Measurements from ENCODE around the gene GLOD4.
"Not testable (repeated sequence)": the region's sequence is repeated elsewhere in the genome, so short reads cannot be mapped to it uniquely, and the experiment has no call there.

The GLOD4 gene

GRCh38 chr17:773016-773415 lies 9.1 kb downstream of the GLOD4 start:
- DNase-seq = no peak

- no peak for DNase-seq
Measured at GRCh38 chr17:767076-767475, 15.0 kb downstream of the GLOD4 start.

DNA sequence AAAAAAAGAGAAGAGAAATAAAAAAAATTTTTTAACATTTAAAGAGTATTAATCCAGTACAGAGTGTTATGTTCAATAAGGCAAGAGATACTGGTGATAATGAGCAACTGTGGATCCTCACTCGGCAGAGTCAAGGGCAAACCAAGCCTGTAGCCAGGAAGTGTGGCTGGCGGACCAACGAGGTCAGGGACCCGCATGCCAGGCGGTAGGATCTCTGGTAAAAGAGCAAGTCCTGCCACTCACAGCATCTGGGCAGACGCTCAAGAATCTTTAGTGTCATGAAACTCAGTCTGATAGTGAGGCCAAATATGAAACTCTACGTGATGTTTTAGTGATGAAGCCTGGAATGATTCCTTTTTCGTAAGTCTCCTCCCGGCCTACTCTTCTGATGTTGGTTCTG lies 21.7 kb downstream of the GLOD4 start:
- no peak for DNase-seq

DNA sequence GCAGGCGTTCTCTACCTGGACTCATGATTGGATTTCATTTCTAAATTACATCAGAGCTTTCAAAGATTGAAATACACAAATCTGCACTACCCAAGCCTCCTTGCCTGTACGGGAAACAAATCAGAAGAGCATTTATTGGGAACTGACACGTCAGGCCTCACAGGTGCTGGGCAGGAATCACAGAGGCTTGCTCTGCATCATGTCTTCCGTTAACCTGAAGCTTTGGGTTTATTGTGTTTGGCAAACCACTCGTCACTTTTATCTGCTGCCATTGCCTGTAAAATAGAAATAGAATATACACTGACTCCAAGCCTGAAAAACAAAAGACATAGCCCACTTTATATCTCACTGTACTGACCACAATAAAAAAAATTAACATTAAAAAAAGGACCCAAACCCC lies 22.1 kb downstream of the GLOD4 start:
- DNase-seq = no peak

- not testable (repeated sequence) for DNase-seq
Measured at GRCh38 chr17:756010-756567, 26.0 kb downstream of the GLOD4 start.

DNA sequence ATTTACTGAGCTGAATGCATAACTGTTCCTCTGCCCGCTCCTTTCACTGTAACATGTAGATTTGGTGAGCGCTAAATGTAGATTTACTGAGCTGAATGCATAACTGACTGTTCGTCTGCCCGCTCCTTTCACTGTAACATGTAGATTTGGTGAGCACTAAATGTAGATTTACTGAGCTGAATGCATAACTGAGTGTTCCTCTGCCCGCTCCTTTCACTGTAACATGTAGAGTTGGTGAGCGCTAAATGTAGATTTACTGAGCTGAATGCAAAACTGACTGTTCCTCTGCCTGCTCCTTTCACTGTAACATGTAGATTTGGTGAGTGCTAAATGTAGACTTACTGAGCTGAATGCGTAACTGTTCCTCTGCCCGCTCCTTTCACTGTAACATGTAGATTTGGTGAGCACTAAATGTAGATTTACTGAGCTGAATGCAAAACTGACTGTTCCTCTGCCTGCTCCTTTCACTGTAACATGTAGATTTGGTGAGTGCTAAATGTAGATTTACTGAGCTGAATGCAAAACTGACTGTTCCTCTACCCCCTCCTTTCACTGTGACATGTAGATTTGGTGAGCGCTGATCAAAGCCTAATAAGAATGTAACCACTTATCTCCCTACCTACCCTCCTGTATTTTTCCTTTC lies 26.6 kb downstream of the GLOD4 start:
- not testable (repeated sequence) for DNase-seq

DNA sequence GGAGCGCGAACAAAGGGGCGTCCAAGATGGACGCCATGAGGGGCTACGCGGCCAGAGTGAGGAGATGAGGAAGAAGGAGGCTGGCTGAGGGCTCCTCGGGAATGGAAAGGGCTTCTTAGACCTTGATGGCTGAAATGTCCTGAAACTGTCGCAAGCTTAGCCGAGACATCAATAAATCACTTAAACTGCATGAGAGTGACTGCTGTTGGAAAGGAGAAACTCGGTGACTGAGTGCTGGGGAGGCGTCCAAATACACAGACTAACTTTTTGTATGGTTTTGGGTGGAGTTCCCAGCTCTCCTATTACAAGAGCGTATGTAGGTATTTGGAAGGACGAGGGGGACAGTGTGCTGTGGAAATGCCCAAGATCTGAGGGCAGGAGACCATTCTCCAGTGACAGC lies 28.7 kb downstream of the GLOD4 start:
- DNase-seq = no peak

DNA sequence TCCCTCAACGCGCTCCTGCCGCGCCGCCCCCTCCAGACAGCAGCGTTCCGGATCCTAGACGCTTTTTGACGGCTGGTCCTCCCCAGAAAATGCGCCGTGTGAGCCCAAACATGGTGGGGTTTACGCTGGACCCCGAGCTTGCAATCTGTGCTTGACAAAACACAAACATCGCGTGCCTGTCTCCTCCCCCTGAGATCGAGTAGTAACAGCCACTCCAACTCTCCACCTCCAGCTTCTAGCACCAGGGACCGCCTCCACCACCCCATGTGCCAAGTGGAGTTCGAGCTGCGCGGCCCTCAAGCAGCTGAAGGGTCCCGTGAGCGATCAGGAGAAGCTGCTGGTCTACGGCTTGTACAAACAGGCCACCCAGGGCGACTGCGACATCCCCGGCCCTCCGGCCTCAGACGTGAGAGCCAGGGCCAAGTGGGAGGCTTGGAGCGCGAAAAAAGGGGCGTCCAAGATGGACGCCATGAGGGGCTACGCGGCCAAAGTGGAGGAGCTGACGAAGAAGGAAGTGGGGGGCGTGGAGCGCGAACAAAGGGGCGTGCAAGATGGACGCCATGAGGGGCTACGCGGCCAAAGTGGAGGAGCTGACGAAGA lies 29.4 kb downstream of the GLOD4 start:
- DNase-seq = no peak

- peak; percentile 66 for DNase-seq
Measured at GRCh38 chr17:752002-752619, 30.0 kb downstream of the GLOD4 start, which contains the start of gene GEMIN4. Gene GEMIN4, minus strand, starts transcription at chr17:752264. Its CDS starts 122 bp downstream, at chr17:752142.

DNA sequence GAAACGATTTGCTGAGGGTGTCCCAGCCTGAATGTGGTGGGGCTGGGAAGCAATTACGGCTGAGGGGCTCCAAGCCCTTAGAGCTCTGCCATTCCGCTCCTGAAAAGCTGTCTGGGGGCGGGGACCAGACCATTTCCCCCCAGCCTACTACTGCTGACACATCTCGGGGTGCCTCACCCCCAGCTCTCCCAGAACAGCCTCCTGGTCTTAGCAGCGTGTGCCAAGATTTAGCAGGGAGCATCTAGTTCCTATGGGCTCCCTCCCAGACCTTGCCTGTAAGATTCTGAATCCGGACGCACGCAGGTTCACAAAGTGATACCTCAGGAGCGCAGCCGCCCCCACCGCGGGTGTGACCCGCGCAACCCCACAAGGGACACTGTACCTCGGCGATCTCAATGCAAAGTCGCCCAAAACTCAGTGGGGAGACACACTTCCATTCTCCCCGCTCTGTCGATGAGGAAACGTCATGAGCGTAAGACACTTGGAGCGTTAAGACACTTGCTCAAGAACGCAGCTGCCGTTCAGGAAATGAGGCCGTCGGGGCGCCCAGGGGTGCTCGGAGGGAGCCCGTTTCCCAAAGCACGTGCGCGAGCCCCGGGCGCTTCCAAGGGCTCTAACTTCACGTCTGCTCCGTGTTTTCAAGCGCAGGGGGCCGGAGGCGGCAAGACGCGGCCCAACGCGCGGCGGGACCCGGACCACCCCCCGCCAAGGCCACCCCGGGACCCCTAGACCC lies 30.6 kb downstream of the GLOD4 start:
- no peak for DNase-seq

- DNase-seq = no peak
Measured at GRCh38 chr17:750431-751037, 31.5 kb downstream of the GLOD4 start.

- DNase-seq = not testable (repeated sequence)
Measured at GRCh38 chr17:749359-749758, 32.7 kb downstream of the GLOD4 start.

DNA sequence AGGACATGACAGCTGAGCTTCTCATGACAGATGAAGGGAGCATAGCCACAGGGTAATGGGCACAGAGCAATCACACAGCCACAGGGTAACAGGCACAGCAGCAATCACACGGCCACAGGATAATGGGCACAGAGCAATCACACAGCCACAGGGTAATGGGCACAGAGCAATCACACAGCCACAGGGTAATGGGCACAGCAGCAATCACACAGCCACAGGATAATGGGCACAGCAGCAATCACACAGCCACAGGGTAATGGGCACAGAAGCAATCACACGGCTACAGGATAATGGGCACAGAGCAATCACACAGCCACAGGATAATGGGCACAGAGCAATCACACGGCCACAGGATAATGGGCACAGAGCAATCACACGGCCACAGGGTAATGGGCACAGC lies 33.5 kb downstream of the GLOD4 start:
- not testable (repeated sequence) for DNase-seq

DNA sequence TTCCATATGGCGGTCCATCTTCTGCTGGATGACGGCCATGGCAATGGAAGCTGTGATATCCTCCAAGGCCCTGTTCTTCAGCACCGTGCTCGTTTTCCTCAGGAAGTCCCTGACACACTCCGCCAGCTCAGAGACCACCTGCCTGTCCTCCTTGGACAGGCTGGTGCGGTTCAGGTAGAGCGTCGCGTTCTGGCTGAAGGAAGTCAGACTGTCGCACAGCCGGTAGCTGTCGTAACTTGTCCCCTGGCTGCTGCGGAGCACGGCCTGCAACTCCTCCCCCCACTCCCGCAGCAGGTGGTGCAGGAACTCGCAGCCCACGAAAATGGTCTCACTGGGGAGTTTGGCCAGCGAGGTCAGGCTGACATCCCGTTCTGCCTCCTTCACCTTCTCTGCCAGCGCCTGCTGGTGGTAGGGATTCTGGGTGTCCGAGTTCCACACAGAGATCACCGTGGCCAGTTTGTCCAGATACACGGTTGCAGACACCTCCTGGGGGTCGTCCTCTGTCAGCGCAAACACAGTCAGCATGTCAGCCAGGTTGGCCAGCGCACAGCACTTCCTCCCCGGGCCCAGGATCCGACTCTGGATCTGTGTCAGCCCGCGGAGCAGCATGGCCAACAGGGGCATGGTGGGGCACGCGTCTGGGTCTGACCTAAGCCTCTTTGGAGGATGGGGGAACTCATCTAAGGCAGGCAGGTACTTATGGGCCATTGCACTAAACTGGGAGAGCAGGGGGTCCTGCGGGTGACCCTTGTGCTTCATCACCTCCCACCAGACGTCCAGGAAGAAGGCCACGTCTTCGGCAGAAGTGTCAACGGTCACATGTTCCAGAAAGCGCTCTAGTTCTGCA lies 35.1 kb downstream of the GLOD4 start:
- no peak for DNase-seq

DNA sequence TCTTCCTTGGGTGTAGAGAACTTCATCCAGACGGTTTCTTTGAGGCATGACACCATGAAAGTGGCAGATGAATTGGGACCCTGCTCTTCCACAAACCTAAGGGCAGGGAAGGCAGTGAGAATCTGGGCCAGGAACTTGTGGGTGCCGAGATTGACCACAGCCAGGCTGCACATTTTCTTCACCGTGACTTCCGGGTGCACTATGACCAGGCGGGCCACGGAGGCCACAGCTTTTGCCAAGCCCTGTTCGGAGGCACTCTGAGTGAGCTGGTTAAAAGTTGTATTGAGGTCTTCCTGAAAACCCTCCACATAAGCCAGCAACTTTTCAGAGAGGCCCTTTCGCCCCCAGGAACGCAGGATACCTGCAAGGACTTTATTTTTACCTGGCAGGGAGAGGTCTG lies 35.9 kb downstream of the GLOD4 start:
- DNase-seq = no peak

DNA sequence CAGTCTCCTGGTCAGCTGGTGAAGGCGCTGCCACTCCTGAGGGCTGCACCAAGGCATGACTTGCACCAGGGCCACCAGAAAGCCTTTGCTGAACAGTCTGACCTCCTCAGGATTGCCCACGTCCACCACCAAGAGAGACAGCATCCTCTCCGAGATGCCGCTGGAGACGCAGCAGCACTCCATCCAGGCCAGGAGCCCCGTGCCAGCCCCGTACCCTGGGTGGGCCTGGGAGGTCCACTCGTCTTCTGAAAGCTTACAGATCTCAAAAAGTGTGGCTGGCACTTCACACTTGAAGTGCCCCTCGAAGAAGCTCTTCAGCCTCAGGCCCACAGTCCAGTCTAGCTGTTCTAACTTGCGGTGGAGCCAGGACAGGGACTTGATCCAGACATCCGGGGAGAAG lies 36.7 kb downstream of the GLOD4 start:
- no peak for DNase-seq

DNA sequence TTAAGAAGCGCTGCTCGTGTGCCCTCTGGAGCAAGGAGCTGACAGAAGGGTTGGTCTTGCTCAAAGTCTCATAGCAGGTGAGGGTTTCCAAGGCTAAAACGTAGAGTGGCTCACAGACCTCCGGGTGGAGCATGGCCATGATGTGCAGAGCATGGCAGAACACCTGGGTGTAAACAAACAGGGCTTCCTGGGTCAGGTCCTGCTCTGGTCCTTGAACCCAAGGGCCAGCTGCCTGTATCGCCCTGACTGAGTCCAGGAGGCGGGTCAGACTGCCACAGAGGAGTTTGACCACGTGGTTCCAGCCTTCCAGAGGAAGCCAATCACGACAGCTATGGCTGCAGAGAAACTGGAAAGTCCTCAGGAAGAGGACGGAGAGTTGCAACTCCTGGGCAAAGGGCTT lies 37.1 kb downstream of the GLOD4 start:
- DNase-seq = no peak

DNA sequence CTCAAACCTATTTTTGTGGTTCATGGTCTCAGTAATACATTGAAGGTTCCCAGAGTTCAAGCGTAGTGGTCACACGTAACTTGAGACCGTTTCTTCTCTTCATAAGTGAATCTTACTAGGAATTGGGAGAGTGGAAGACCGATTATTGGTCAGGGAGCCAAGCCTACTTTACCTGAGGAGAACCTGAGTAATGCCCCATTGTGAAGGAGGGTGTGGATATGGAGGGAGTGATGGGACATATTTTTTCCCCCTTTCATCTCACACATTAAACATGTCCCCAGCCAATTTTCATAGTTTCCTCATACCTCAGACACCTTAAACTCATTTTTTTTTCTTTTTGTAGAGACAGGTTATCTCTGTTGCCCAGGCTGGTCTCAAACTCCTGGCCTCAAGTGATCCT lies 38.9 kb downstream of the GLOD4 start:
- no peak for DNase-seq

- no peak for DNase-seq
Measured at GRCh38 chr17:742147-742793, 39.8 kb downstream of the GLOD4 start.

- DNase-seq = no peak
Measured at GRCh38 chr17:740240-741017, 41.7 kb downstream of the GLOD4 start.

Measured in NCI-H446 treated with DMSO at 0.1 percent for 48 hours (cell line).